HepG2 (cell line): ENCODE data around the gene RPS28. TPM values are rescaled to one million over a fixed set of nuclear protein-coding genes. Genes with fewer than 3 reads are reported as not detected.

Source experiments
- ATAC-seq: fragments of 200-7000 bp; cut with Tn5 transposase; 3 replicates; pipeline ENCODE4 v1.9.1; 2020; ENCODE audit warnings: mild to moderate bottlenecking, moderate library complexity
- BruUV-seq: library from RNA; stranded (reverse); fragments of 400-500 nt; replicated peaks from 2 replicates; lab custom pipeline; 2021; lab: Mats Ljungman, UMichigan
- CTCF ChIA-PET: fragments of 300-600 bp; formaldehyde crosslinking; extraction: SDS; loops from one replicate; lab custom pipeline; 2021; ENCODE audit warnings: low total read pairs, inconsistent platforms, low intra/inter-chr PET ratio; lab: Yijun Ruan, JAX
- POLR2A ChIA-PET: fragments of 350-600 bp; sonication (Branson Sonifier 250); formaldehyde crosslinking; loops from one replicate; lab custom pipeline; 2020; ENCODE audit warnings: antibody characterized with exemption, inconsistent platforms; lab: Yijun Ruan, JAX
- DNase-seq: peaks from one replicate; pipeline ENCODE4 v3.0.0-alpha.2; 2015; ENCODE audit warnings: low spot score
- FAIRE-seq: peaks from 3 replicates; lab custom pipeline; 2011; peaks lifted over from hg19 to GRCh38; lab: Jason Lieb, UNC
- H2AFZ ChIP-seq: one replicate; pipeline ENCODE4 v1.6.1; 2011; ENCODE audit warnings: low read length, inconsistent platforms
- H3K27ac ChIP-seq: fragments of 300-600 bp; 3 replicates; pipeline ENCODE4 v1.8.0; 2011; ENCODE audit warnings: mixed run types, mild to moderate bottlenecking, mixed read lengths, low read length, inconsistent platforms; ENCODE audit not compliant: insufficient read depth; ENCODE audit errors: extremely low read length
- H3K27me3 ChIP-seq, 2 experiments: fragments of 200-600 bp in 1 of 2; 2 replicates in 1 of 2; 3 replicates in 1 of 2; pipeline versions ENCODE4 v1.6.0 to v1.8.0; 2011; ENCODE audit warnings: low read length in 2 of 2, mild to moderate bottlenecking in 2 of 2, moderate library complexity in 2 of 2, inconsistent platforms in 1 of 2; ENCODE audit not compliant: insufficient read depth in 2 of 2, control insufficient read depth in 1 of 2
- H3K36me3 ChIP-seq, 2 experiments: fragments of 200-600 bp in 1 of 2; replicated peaks in 1 of 2; 2 replicates in 1 of 2; 3 replicates in 1 of 2; pipeline versions ENCODE4 v1.5.1 to v1.8.0; 2011; ENCODE audit warnings: low read length in 2 of 2, inconsistent platforms in 1 of 2; ENCODE audit not compliant: insufficient read depth in 2 of 2, control insufficient read depth in 1 of 2
- H3K4me1 ChIP-seq: 2 replicates; pipeline ENCODE4 v1.5.1; 2012; ENCODE audit warnings: low read length, inconsistent platforms; ENCODE audit not compliant: insufficient read depth
- H3K4me2 ChIP-seq: 2 replicates; pipeline ENCODE4 v1.6.0; 2011; ENCODE audit warnings: low read depth, low read length, inconsistent platforms
- H3K4me3 ChIP-seq, 3 experiments: fragments of 200-600 bp in 1 of 3; sonication (generic), shearing (Covaris generic) in 1 of 3; replicated peaks in 1 of 3; 2 replicates each; pipeline ENCODE4 v1.5.1; 2011 to 2016; ENCODE audit warnings: low read length in 3 of 3, inconsistent platforms in 2 of 3, low read depth in 2 of 3, mild to moderate bottlenecking in 2 of 3, control low read depth in 1 of 3, mixed read lengths in 1 of 3; ENCODE audit not compliant: insufficient read depth in 1 of 3
- H3K79me2 ChIP-seq: one replicate; pipeline ENCODE4 v1.6.1; 2011; ENCODE audit warnings: low read length, inconsistent platforms; ENCODE audit not compliant: insufficient read depth
- H3K9ac ChIP-seq: 2 replicates; pipeline ENCODE4 v1.6.0; 2011; ENCODE audit warnings: mild to moderate bottlenecking, low read depth, low read length, inconsistent platforms; ENCODE audit not compliant: insufficient read depth
- H3K9me3 ChIP-seq: 2 replicates; pipeline ENCODE4 v1.5.1; 2012; ENCODE audit warnings: mild to moderate bottlenecking, low read length
- H4K20me1 ChIP-seq: 2 replicates; pipeline ENCODE4 v1.6.0; 2011; ENCODE audit warnings: inconsistent platforms, mild to moderate bottlenecking, low read length, moderate library complexity; ENCODE audit not compliant: insufficient read depth
- IKZF1 ChIP-seq: fragments of 450-650 bp; IDR thresholded peaks from 2 replicates; pipeline ENCODE4 v1.7.1; 2016
- MED8 ChIP-seq: sonication (generic); formaldehyde crosslinking; IDR thresholded peaks from 2 replicates; pipeline ENCODE4 v1.8.1; 2023; ENCODE audit warnings: mild to moderate bottlenecking, missing genetic modification reagents; ENCODE audit not compliant: insufficient replicate concordance
- RBFOX2 ChIP-seq: fragments of 200-400 bp; formaldehyde crosslinking; IDR thresholded peaks from 2 replicates; pipeline ENCODE4 v1.6.1; 2017; ENCODE audit warnings: low read depth, mild to moderate bottlenecking, low read length
- SNAPC4 ChIP-seq: sonication (generic); formaldehyde crosslinking; IDR thresholded peaks from 2 replicates; pipeline ENCODE4 v1.4.0; 2020; ENCODE audit warnings: mild to moderate bottlenecking, missing genetic modification reagents
- SOX6 ChIP-seq, 2 experiments: fragments of 450-650 bp in 1 of 2; sonication (generic) in 1 of 2; formaldehyde crosslinking in 1 of 2; IDR thresholded peaks; 2 replicates each; pipeline versions ENCODE4 v1.4.0 to v1.6.1; 2017 to 2020; ENCODE audit warnings: antibody characterized with exemption in 1 of 2, mild to moderate bottlenecking in 1 of 2, missing genetic modification reagents in 1 of 2
- TCF12 ChIP-seq, 2 experiments: fragments of 450-650 bp in 1 of 2; sonication (generic) in 1 of 2; formaldehyde crosslinking in 1 of 2; IDR thresholded peaks; 2 replicates each; pipeline versions ENCODE4 v1.6.1 to v1.8.0; 2017 to 2022; ENCODE audit warnings: antibody characterized with exemption in 1 of 2, mild to moderate bottlenecking in 1 of 2, missing genetic modification reagents in 1 of 2, moderate library complexity in 1 of 2
- ZBTB1 ChIP-seq: sonication (generic); formaldehyde crosslinking; IDR thresholded peaks from 2 replicates; pipeline ENCODE4 v1.4.0; 2020; ENCODE audit warnings: missing genetic modification reagents, borderline replicate concordance
- ZBTB44 ChIP-seq: sonication (generic); formaldehyde crosslinking; IDR thresholded peaks from 2 replicates; pipeline ENCODE4 v1.4.0; 2020; ENCODE audit warnings: missing genetic modification reagents
- ZNF546 ChIP-seq: sonication (generic); formaldehyde crosslinking; conservative IDR thresholded peaks from 2 replicates; pipeline ENCODE4 v1.8.1; 2023; ENCODE audit warnings: mild to moderate bottlenecking, missing genetic modification reagents
- ZNF773 ChIP-seq: sonication (generic); formaldehyde crosslinking; IDR thresholded peaks from 2 replicates; pipeline ENCODE4 v1.4.0; 2020; ENCODE audit warnings: missing genetic modification reagents, borderline replicate concordance
- ZUFSP ChIP-seq: sonication (generic); formaldehyde crosslinking; IDR thresholded peaks from 2 replicates; pipeline ENCODE4 v1.9.0; 2021; ENCODE audit warnings: missing genetic modification reagents, mild to moderate bottlenecking, borderline replicate concordance
- WGBS: methylation state at CpG from one replicate; pipeline ENCODE4 v1.1.6; 2017; ENCODE audit warnings: low lambda C conversion rate; 5-methylcytosine and 5-hydroxymethylcytosine counted together
- in situ Hi-C: cut with HindIII; loops from 2 replicates; pipeline ENCODE4 v1.10.0; 2017; ENCODE audit warnings: low pct_unique_long_range_greater_than_20kb; ENCODE audit not compliant: extremely low pct_ligation_motif_present
- intact Hi-C: fragments of 100-400 bp; cut with micrococcal nuclease; formaldehyde crosslinking; loops from one replicate; pipeline ENCODE4 v1.10.0; 2022; ENCODE audit not compliant: unreplicated experiment
- polyA plus RNA-seq, 8 experiments: library from polyadenylated mRNA; depleted of rRNA in 3 of 8; stranded (reverse) in 7 of 8; unstranded in 1 of 8; fragments of >200 nt; fragmentation: Illumina TruSeq in 4 of 8; extraction: Trizol in 4 of 8; gene quantifications; 2 replicates each; pipeline versions ENCODE4 v1.2.1 to v1.2.3, GENCODE V29; 2011 to 2016; ENCODE audit warnings: low read depth in 4 of 8, missing spikeins in 1 of 8, mixed read lengths in 1 of 8; ENCODE audit not compliant: insufficient read depth in 1 of 8
- total RNA-seq, 5 experiments: library from RNA; depleted of rRNA; stranded (reverse); fragments of >200 nt; fragmentation: Illumina TruSeq; extraction: Trizol; gene quantifications; 2 replicates each; pipeline ENCODE4 v1.2.3, GENCODE V29; 2016; ENCODE audit warnings: low read depth in 1 of 5

The RPS28 gene
- total and polyA plus RNA-seq, 2 of the 13 experiments (the other 11 are each of a cell fraction or from before 2014, with no cell fraction given), result 281 to 545 TPM

- peaks cover 17% of the 10 kb centered on the region for H3K4me1 ChIP-seq
- FAIRE-seq (no peak), DNase-seq (no peak), ATAC-seq (no peak)
- H4K20me1 ChIP-seq, result no peaks in the 10 kb centered on the region
- no peaks in the 10 kb centered on the region for H3K9me3 ChIP-seq
- no peaks in the 10 kb centered on the region; a peak in 1 of 5 replicates for H3K27me3 ChIP-seq
- H3K36me3 ChIP-seq, result peaks cover 6 to 17% of the 10 kb centered on the region in 2 experiments; a peak in 4 of 5 replicates
- H2AFZ ChIP-seq, result no peak overlapping the region
- no peak overlapping the region for H3K4me3 ChIP-seq
- no peak overlapping the region for H3K4me2 ChIP-seq
- BruUV-seq, result no TSS peak
- in situ Hi-C loops, result no loop called here
- 97% methylated on average over 11 of the region's 14 CpGs for WGBS
- CTCF ChIA-PET, result no interaction called here
- H3K9ac ChIP-seq, result no peak overlapping the region
- intact Hi-C loops, result no loop called here
- POLR2A ChIA-PET, result interaction anchor here (0.7 to 6.5 kb wide), 2 partner anchors 10 to 139 kb away, joined by 3 to 39 read pairs; partner anchors contain the start of gene CD320
- H3K27ac ChIP-seq, result no peak overlapping the region
- peaks cover 17% of the 10 kb centered on the region for H3K79me2 ChIP-seq
- TF ChIP-seq ZNF773 (CRISPR knock-in tag) (no peak), MED8 (CRISPR knock-in tag) (no peak), ZBTB1 (CRISPR knock-in tag) (no peak), IKZF1 (no peak), ZNF546 (CRISPR knock-in tag) (no peak), ZUFSP (no peak), TCF12 (IDR thresholded peaks at IDR 0.05) (no peak), TCF12 (CRISPR knock-in tag; IDR thresholded peaks at IDR 0.05) (no peak), ZBTB44 (no peak), SOX6 (IDR thresholded peaks at IDR 0.05) (no peak), SOX6 (CRISPR knock-in tag; IDR thresholded peaks at IDR 0.05) (no peak), SNAPC4 (CRISPR knock-in tag) (no peak), RBFOX2 (peak; percentile 14; the same call in 1 of the 2 replicates)
Observed at GRCh38 chr19:8316351-8317125, 4.8 kb upstream of the RPS28 start.
